CD4-positive, alpha-beta T cell treated with Interleukin-10 for 1 hour (primary cell): ENCODE data around the gene G6PD.
"Not testable (repeated sequence)": the region's sequence is repeated elsewhere in the genome, so short reads cannot be mapped to it uniquely, and the experiment has no call there.

ENCODE experiments used
- DNase-seq: peaks from one replicate; pipeline ENCODE4 v3.0.0-alpha.2; 2020

The G6PD gene

GRCh38 chrX:154542723-154543424 is 3.8 kb downstream of the G6PD start:
- peak; percentile 32 for DNase-seq

GRCh38 chrX:154541896-154542722 is 4.5 kb downstream of the G6PD start:
- peak; percentile 30 for DNase-seq

- no peak for DNase-seq
Measured at GRCh38 chrX:154541589-154541895, 5.1 kb downstream of the G6PD start.

GRCh38 chrX:154540897-154541535 is 5.6 kb downstream of the G6PD start:
- DNase-seq: no peak

GRCh38 chrX:154540365-154540764 is 6.3 kb downstream of the G6PD start:
- DNase-seq: not testable (repeated sequence)

- no peak for DNase-seq
Measured at GRCh38 chrX:154539077-154539476, 7.6 kb downstream of the G6PD start.

GRCh38 chrX:154535892-154536291 is 10.8 kb downstream of the G6PD start:
- DNase-seq: no peak

- peak; percentile 89 for DNase-seq
Measured at GRCh38 chrX:154534526-154535322, 11.9 kb downstream of the G6PD start.

GRCh38 chrX:154532690-154533089 is 14.0 kb downstream of the G6PD start:
- DNase-seq: no peak

GRCh38 chrX:154531626-154532025 is 15.0 kb downstream of the G6PD start:
- no peak for DNase-seq

GRCh38 chrX:154530286-154530685 is 16.4 kb downstream of the G6PD start:
- no peak for DNase-seq

- DNase-seq: no peak
Measured at GRCh38 chrX:154529206-154529612, 17.4 kb downstream of the G6PD start.

GRCh38 chrX:154526901-154527675 is 19.6 kb downstream of the G6PD start:
- DNase-seq: peak; percentile 65

- no peak for DNase-seq
Measured at GRCh38 chrX:154525606-154526490, 20.8 kb downstream of the G6PD start.

- DNase-seq: no peak
Measured at GRCh38 chrX:154519389-154519788, 27.3 kb downstream of the G6PD start.

GRCh38 chrX:154517101-154517781 is 29.4 kb downstream of the G6PD start:
- DNase-seq: no peak

- peak; percentile 36 for DNase-seq
Measured at GRCh38 chrX:154516656-154517100, 30.0 kb downstream of the G6PD start.

- DNase-seq: peak; percentile 94
Measured at GRCh38 chrX:154515966-154516655, 30.5 kb downstream of the G6PD start, which contains the start of gene FAM3A. TSS of gene FAM3A (minus strand) at chrX:154516232. CDS start at chrX:154515772, 460 bp downstream.

- DNase-seq: peak; percentile 44
Measured at GRCh38 chrX:154515090-154515965, 31.3 kb downstream of the G6PD start.
